CD4-positive, CD25-positive, alpha-beta regulatory T cell (primary cell): ENCODE measurements around the gene ZXDC. TPM values are rescaled to one million over a fixed set of nuclear protein-coding genes. Genes with fewer than 3 reads are reported as not detected.

ENCODE experiments used
- ATAC-seq, 2 donors: fragments of 150-1000 bp; cut with Tn5 transposase; one replicate each; pipeline ENCODE4 v1.10.0; 2021; ENCODE audit warnings: low read depth in 2 of 2, moderate number of reproducible peaks in 2 of 2, moderate library complexity in 1 of 2
- DNase-seq, 3 donors: peaks; one replicate each; pipeline versions ENCODE4 v3.0.0 to v3.0.0-alpha.2; 2012 to 2022; ENCODE audit warnings: mixed read lengths in 1 of 3
- H3K27ac ChIP-seq: one replicate; pipeline ENCODE4 v1.7.0; 2013; ENCODE audit warnings: mild to moderate bottlenecking, low read length; ENCODE audit not compliant: insufficient read depth, poor library complexity, severe bottlenecking
- H3K27me3 ChIP-seq: one replicate; pipeline ENCODE4 v1.7.0; 2013; ENCODE audit warnings: low read length; ENCODE audit not compliant: control insufficient read depth, insufficient read depth
- H3K36me3 ChIP-seq: one replicate; pipeline ENCODE4 v1.7.0; 2013; ENCODE audit warnings: mild to moderate bottlenecking, low read length, moderate library complexity; ENCODE audit not compliant: control insufficient read depth, insufficient read depth
- H3K4me1 ChIP-seq: 2 replicates; pipeline ENCODE4 v1.7.0; 2013; ENCODE audit warnings: mild to moderate bottlenecking, low read length; ENCODE audit not compliant: insufficient read depth, control insufficient read depth, poor library complexity, severe bottlenecking
- H3K4me3 ChIP-seq: one replicate; pipeline ENCODE4 v1.7.0; 2013; ENCODE audit warnings: low read depth, mild to moderate bottlenecking, low read length, moderate library complexity
- H3K9me3 ChIP-seq, 2 experiments: 1 replicate in 1 of 2; 2 replicates in 1 of 2; pipeline ENCODE4 v1.7.0; 2013; ENCODE audit warnings: low read length in 2 of 2, mild to moderate bottlenecking in 1 of 2, moderate library complexity in 1 of 2; ENCODE audit not compliant: control insufficient read depth in 2 of 2
- H3K27ac Mint-ChIP-seq, 3 donors: one replicate each; pipeline ENCODE4 v1.8.0; 2020 to 2022; ENCODE audit warnings: mild to moderate bottlenecking in 3 of 3, mixed read lengths in 3 of 3, moderate library complexity in 2 of 3
- H3K27me3 Mint-ChIP-seq: one replicate; pipeline ENCODE4 v1.8.0; 2022; ENCODE audit warnings: mild to moderate bottlenecking, mixed read lengths
- H3K36me3 Mint-ChIP-seq: one replicate; pipeline ENCODE4 v1.8.0; 2020; ENCODE audit warnings: mixed read lengths
- H3K4me1 Mint-ChIP-seq, 4 donors: one replicate each; pipeline ENCODE4 v1.8.0; 2020 to 2022; ENCODE audit warnings: mixed read lengths in 4 of 4, mild to moderate bottlenecking in 1 of 4
- H3K4me3 Mint-ChIP-seq, 4 donors: one replicate each; pipeline ENCODE4 v1.8.0; 2020 to 2022; ENCODE audit warnings: mild to moderate bottlenecking in 4 of 4, mixed read lengths in 4 of 4, moderate library complexity in 3 of 4
- H3K9me3 Mint-ChIP-seq, 7 donors: one replicate each; pipeline ENCODE4 v1.8.0; 2020 to 2022; ENCODE audit warnings: mixed read lengths in 7 of 7, mild to moderate bottlenecking in 3 of 7, moderate library complexity in 2 of 7
- polyA plus RNA-seq, 4 donors: library from polyadenylated mRNA; unstranded; fragments of 300-500 nt; fragmentation: Illumina TruSeq; gene quantifications; one replicate each; pipeline ENCODE4 v1.2.3, GENCODE V29; 2021
- total RNA-seq: library from RNA; stranded (reverse); gene quantifications from one replicate; pipeline ENCODE4 v1.2.3, GENCODE V29; 2022

Gene ZXDC
- total RNA-seq (59.8 TPM), polyA plus RNA-seq (10 to 100 TPM; 11.4 to 16.3 (median 12.4) TPM)

- Mint-ChIP-seq H3K36me3 (peaks cover 22% of the 10 kb centered on the region), H3K4me3 (peak within 1 kb of the TSS; percentile 89 to 92 (median 91)), H3K9me3 (no peaks in the 10 kb centered on the region), H3K27ac (peak within 1 kb of the TSS; percentile 71 to 93 (median 89)), H3K27me3 (no peaks in the 10 kb centered on the region), H3K4me1 (peaks cover 20 to 47% (median 35%) of the 10 kb centered on the region in 4 donors)
- Histone ChIP-seq H3K27ac (peak within 1 kb of the TSS; percentile 81), H3K27me3 (no peaks in the 10 kb centered on the region), H3K9me3 (no peaks in the 10 kb centered on the region), H3K36me3 (peaks cover 16% of the 10 kb centered on the region), H3K4me3 (peak within 1 kb of the TSS; percentile 84), H3K4me1 (peaks cover 40% of the 10 kb centered on the region)
- ATAC-seq (peak; percentile 84 to 86), DNase-seq (peak; percentile 89 to 93 (median 91))
Measured at GRCh38 chr3:126475413-126476114, at the start of gene ZXDC. TSS of gene ZXDC (minus strand) at chr3:126475891. CDS start at chr3:126475865, 26 bp downstream.

GRCh38 chr3:126525091-126525852, 49.6 kb upstream of the ZXDC start:
- H3K4me1 Mint-ChIP-seq = peaks cover 0 to 2% (median 0%) of the 10 kb centered on the region in 4 donors
- no peaks in the 10 kb centered on the region for H3K9me3 ChIP-seq
- DNase-seq (no peak), ATAC-seq (no peak)
- H3K27me3 ChIP-seq = no peaks in the 10 kb centered on the region
- peaks cover 0 to 1% (median 0%) of the 10 kb centered on the region in 7 donors for H3K9me3 Mint-ChIP-seq
- peaks cover 6% of the 10 kb centered on the region for H3K27me3 Mint-ChIP-seq
- no peak overlapping the region for H3K4me3 Mint-ChIP-seq
- H3K36me3 ChIP-seq = no peaks in the 10 kb centered on the region
- no peak overlapping the region for H3K27ac ChIP-seq
- no peak overlapping the region for H3K4me3 ChIP-seq
- no peaks in the 10 kb centered on the region for H3K4me1 ChIP-seq
- H3K27ac Mint-ChIP-seq = no peak overlapping the region
- no peaks in the 10 kb centered on the region for H3K36me3 Mint-ChIP-seq

GRCh38 chr3:126524429-126524988, 48.8 kb upstream of the ZXDC start:
- ATAC-seq = no peak
- H3K4me3 Mint-ChIP-seq = no peak overlapping the region

GRCh38 chr3:126523745-126524428, 48.2 kb upstream of the ZXDC start, which contains the start of gene CHST13:
TSS of gene CHST13 (plus strand) at chr3:126524155. CDS start at chr3:126524333, 178 bp downstream.
- no peaks in the 10 kb centered on the region for H3K36me3 ChIP-seq
- Mint-ChIP-seq H3K27me3 (peaks cover 6% of the 10 kb centered on the region), H3K36me3 (no peaks in the 10 kb centered on the region), H3K9me3 (no peaks in the 10 kb centered on the region), H3K27ac (no peak within 1 kb of the TSS), H3K4me3 (no peak within 1 kb of the TSS), H3K4me1 (peaks cover 0 to 2% (median 0%) of the 10 kb centered on the region in 4 donors)
- no peak for ATAC-seq
- H3K9me3 ChIP-seq = no peaks in the 10 kb centered on the region
- no peaks in the 10 kb centered on the region for H3K27me3 ChIP-seq
- no peaks in the 10 kb centered on the region for H3K4me1 ChIP-seq
- H3K4me3 ChIP-seq = no peak within 1 kb of the TSS
- no peak within 1 kb of the TSS for H3K27ac ChIP-seq
- no peak for DNase-seq

More at GRCh38 chr3:126524429-126524988, 48.8 kb upstream of the ZXDC start:
- no peaks in the 10 kb centered on the region for H3K27me3 ChIP-seq
- H3K27me3 Mint-ChIP-seq = peaks cover 6% of the 10 kb centered on the region
- DNase-seq = no peak
- H3K9me3 Mint-ChIP-seq = no peaks in the 10 kb centered on the region
- no peaks in the 10 kb centered on the region for H3K4me1 ChIP-seq
- no peaks in the 10 kb centered on the region for H3K36me3 Mint-ChIP-seq
- H3K9me3 ChIP-seq = no peaks in the 10 kb centered on the region
- no peaks in the 10 kb centered on the region for H3K36me3 ChIP-seq
- peaks cover 0 to 2% (median 0%) of the 10 kb centered on the region in 4 donors for H3K4me1 Mint-ChIP-seq
- no peak overlapping the region for H3K27ac ChIP-seq
- no peak overlapping the region for H3K4me3 ChIP-seq
- H3K27ac Mint-ChIP-seq = no peak overlapping the region

- no peaks in the 10 kb centered on the region for H3K27me3 ChIP-seq
- Mint-ChIP-seq H3K27ac (peak overlapping the region in 1 of 3 donors; percentile 15), H3K36me3 (no peaks in the 10 kb centered on the region), H3K9me3 (no peaks in the 10 kb centered on the region), H3K4me1 (peaks cover 0 to 2% (median 0%) of the 10 kb centered on the region in 4 donors), H3K4me3 (no peak overlapping the region), H3K27me3 (peaks cover 6% of the 10 kb centered on the region)
- no peaks in the 10 kb centered on the region for H3K9me3 ChIP-seq
- no peaks in the 10 kb centered on the region for H3K4me1 ChIP-seq
- ATAC-seq (no peak), DNase-seq (peak in 2 of 3 donors; percentile 25)
- H3K27ac ChIP-seq = no peak overlapping the region
- no peaks in the 10 kb centered on the region for H3K36me3 ChIP-seq
- no peak overlapping the region for H3K4me3 ChIP-seq
Measured at GRCh38 chr3:126522363-126522788, 46.7 kb upstream of the ZXDC start.

- Mint-ChIP-seq H3K4me3 (no peak overlapping the region), H3K9me3 (no peaks in the 10 kb centered on the region), H3K27me3 (peaks cover 6% of the 10 kb centered on the region), H3K4me1 (peaks cover 0 to 2% (median 0%) of the 10 kb centered on the region in 4 donors), H3K36me3 (no peaks in the 10 kb centered on the region), H3K27ac (no peak overlapping the region)
- DNase-seq (no peak), ATAC-seq (no peak)
- Histone ChIP-seq H3K36me3 (no peaks in the 10 kb centered on the region), H3K4me1 (no peaks in the 10 kb centered on the region), H3K9me3 (no peaks in the 10 kb centered on the region), H3K27me3 (no peaks in the 10 kb centered on the region), H3K4me3 (no peak overlapping the region), H3K27ac (no peak overlapping the region)
Measured at GRCh38 chr3:126521122-126521891, 45.6 kb upstream of the ZXDC start.
